Measurements from ENCODE around the gene S100A8.

S100A8 gene

GRCh38 chr1:153362187-153362775 lies 28.6 kb downstream of the S100A8 start:
- DNase-seq (ENCODE audit: low read depth in 2 of 2) = no peak

GRCh38 chr1:153361480-153362109 lies 29.3 kb downstream of the S100A8 start:
- DNase-seq (ENCODE audit: low read depth in 2 of 2) = no peak

- no peak for DNase-seq (ENCODE audit: low read depth in 2 of 2)
Measured at GRCh38 chr1:153360592-153361479, 30.0 kb downstream of the S100A8 start.

DNA sequence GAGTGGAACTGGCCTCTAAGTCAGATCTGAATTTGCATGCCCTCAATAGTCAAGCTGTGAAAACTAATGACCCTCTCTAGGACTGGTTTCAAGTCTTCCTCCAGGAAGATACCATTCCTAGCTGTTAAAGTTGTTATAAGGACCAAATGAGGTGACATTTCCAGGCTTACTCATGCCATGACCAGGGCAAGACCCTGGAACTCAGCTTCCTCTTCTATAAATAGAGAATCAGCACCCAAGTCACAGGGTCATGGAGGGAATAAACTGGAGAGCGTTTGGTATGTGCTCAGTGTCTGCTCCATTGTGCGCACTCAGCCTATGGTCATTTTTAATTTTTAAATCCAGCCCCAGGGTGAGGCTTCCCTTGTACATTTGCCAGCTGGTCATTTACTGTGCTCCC lies 30.7 kb downstream of the S100A8 start:
- no peak for DNase-seq (ENCODE audit: low read depth in 2 of 2)

DNA sequence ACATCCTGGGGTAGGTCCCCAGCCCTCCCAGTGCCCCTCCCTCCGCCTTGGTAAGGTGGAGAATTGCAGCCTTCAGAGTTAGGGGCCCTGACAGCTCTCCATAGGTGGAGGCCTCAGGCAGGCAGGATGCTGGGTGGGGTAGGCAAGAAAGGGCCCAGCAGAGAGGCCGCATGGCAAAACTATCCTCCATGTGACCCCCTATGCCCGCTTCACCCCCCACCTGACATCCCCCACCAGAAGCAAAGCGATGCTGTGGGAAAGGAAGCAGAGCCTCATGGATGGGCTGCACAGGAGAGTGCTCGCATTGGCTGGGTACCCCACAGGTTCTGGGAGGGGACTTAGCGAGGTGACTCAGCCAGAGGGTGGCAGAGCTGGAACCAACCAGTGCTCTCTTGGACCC lies 31.6 kb downstream of the S100A8 start:
- DNase-seq (ENCODE audit: low read depth in 2 of 2) = no peak

GRCh38 chr1:153358691-153358975 lies 32.2 kb downstream of the S100A8 start:
- DNase-seq (ENCODE audit: low read depth in 2 of 2) = no peak

- DNase-seq (ENCODE audit: low read depth in 2 of 2) = no peak
Measured at GRCh38 chr1:153357853-153358690, 32.8 kb downstream of the S100A8 start, which contains the start of gene S100A9. TSS of gene S100A9 (plus strand) at chr1:153357854. CDS start at chr1:153358284, 430 bp downstream.

- DNase-seq (ENCODE audit: low read depth in 2 of 2) = no peak
Measured at GRCh38 chr1:153357076-153357852, 33.6 kb downstream of the S100A8 start.

DNA sequence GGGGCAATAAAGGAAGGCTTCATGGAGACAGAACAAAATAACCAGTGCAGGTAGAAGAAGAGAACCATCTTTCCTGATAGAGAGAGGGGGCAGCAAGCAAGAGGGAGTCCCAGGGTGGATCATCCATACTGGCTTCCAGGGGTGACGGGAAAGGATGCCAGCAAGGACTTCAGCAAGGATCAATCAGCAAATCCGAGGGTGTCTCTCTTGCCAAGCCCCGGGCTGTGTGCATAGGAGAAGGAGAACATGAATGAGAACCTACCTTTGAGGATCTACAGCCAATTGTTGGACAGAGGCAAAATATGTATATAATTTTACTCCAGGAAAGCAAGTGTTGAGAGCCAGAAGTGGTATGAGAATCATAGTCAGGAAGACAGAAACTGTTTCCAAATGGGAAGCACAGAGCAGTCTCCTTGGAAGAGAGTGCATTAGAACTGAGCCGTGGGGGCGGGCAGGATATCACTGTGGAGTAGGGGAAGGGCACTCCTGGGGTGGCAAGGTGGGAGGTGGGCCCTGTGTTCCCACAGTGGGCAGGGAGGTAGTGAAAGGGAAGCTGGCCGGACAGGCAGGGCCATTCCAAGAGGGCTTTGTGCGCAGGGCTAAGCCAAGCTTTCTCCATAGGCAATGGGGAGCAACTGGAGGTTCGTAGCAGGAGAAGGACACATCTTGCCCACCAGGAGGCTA lies 34.3 kb downstream of the S100A8 start:
- no peak for DNase-seq (ENCODE audit: low read depth in 2 of 2)

GRCh38 chr1:153355445-153356071 lies 35.3 kb downstream of the S100A8 start:
- DNase-seq (ENCODE audit: low read depth in 2 of 2) = peak; percentile 11

DNA sequence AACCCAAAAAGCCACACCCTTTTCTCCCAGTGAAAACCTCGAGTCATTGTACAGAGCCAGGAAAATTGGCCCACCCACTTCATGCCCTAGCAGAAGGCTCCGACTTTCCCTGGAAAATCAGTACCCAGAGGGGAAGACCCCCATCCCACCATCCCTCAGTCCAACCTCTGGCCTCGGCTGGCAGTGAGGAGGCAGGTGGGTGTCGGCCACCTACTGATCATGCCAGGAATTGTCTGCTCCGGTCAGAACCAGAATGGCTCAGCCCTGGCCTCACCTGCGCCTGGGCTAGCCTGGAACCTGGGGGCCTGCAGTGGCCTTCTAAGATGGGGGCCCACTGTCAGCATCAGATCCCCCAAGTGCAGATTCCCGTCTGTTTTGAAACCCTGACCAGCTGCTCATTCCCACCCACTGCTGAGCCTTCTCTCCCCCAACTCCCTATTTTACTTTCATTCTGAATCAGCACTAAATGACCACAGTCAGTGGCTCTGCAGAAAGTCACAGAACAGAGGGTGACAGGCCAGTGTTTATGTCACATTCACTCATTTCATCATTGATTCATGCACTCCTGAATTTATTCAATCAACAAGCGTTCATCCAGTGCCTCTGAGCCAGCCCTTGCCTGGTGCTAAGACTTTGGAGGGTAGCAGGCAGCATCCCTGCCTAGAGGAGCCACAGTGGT lies 36.2 kb downstream of the S100A8 start:
- no peak for DNase-seq (ENCODE audit: low read depth in 2 of 2)

DNA sequence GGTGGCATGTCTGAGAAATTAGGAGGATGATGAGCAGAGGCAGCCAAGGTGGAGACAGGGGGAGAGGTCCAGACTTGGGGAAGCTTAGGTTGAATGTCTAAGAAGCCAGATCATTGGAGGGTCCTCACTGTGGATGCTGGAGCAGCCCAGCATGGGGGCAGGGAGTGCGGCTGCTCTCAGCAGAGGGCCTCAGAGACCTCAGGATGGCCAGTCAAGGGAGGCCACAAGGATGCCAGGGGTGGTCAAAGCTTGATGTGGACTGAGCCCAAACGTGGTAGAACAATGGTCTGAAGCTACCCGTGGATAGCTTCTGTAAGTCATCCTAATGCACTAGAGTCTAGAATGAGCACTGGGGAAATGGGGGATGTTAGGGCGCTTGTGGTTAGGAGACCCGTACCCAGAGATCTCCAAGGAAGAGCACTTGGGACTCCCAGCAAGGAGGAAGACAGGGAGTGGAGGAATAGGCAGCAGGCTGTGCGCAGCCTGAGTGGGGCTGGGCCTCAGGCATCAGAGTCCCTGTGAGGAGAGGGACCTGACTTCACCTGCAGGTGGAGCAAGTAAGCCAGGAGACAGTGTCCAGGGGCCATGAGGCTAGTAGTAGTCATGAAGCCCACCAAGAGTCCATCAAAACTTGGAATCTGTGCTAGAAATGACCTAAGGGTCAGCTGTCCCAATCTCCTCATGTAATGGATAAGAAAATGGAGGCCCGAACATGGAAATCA lies 37.5 kb downstream of the S100A8 start:
- no peak for DNase-seq (ENCODE audit: low read depth in 2 of 2)

DNA sequence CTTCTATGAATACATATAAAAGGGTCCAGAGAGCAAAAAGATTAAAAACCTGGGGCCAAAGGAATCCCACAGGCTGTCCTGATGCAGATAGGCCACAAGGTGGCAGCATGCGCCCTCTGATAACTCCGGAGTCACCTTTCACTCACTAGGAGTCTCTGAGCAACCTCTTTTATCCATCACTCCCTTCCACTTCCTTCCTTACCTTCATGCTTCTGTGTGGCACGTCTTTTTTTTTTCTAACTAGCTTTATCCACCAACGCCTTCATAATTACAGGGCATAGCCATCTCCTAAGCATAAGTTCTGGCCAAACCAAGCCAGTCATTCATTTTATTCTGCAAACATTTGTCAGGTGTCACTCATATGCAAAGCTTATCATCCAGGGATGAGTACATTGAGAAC lies 38.4 kb downstream of the S100A8 start:
- peak; percentile 35 to 49 for DNase-seq (ENCODE audit: low read depth in 2 of 2)

DNA sequence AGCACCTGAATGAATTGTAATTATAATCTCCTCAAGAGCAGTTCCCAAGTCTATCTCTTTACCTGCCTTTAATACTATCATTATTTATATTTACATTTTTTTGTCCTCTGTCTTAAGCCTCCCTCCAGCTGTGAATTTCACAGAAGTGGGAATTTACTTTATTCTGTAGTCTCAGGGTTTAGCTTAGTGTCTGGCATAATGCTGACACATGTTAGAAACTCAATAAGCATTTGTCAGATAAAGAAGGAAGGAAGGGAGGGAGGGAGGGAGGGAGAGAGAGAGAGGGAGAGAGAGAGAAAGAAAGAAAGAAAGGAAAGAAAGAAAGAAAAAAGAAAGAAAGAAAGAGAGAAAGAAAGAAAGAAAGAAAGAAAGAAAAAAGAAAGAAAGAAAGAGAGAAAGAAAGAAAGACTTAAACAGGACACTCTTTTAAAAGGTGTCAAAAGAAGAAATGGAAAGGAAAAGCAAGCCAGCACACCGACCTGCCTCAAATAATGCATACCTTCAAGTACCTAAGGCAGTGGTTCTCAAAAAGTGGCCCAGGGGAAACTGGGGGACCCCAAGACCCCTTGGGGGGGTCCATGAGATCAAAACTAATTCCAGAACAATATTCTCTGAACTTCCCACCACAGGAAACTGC lies 40.4 kb downstream of the S100A8 start:
- DNase-seq (ENCODE audit: low read depth in 2 of 2) = no peak

DNA sequence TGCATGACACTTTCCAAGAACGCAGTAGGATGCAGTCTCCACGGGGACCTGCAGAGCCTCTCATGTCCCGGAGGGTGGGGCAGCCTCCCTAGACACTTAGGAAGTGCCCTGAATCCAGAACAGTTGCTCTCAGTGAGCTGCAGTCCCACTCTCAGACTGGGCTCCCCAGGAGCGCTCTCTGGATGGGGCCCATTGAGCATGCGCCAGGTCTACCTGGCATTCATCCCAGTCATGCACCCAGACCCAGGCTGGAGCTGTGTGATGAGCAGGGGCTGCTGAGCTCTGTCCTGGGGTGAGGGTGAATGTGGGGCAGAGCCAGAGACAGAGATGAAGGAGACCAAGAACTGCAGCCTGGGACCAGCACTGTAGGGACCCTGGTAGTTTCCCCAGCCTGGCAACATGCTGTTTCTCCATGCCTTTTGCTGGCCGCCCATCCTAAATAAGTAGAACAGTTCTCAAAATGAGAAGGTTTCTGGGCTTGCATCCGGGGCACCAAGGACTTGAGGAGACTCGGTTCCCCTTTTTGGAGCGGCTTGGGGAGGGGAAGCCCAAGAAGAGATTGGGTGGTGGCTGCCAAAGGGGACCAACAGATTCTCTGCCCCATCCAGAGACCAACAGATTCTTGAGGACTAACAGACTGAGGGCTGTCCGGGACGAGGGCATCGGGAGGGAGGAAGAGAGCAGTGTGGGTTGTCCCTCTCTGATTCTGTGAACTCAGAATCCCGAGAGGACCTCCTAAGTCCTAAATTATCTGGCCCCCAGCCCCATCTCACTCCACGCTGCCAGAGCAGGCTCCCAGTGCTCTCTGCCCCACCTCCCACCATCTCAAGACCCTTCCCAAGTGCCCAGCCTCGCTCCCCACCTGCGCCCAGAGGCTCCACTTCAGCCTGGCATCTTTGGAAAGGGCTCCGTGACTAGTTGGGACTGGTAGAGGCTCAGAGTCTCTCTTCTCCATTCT lies 41.2 kb downstream of the S100A8 start:
- DNase-seq (ENCODE audit: low read depth in 2 of 2) = no peak

GRCh38 chr1:153348511-153349362 lies 42.1 kb downstream of the S100A8 start, which contains the start of gene PGLYRP4:
TSS of gene PGLYRP4 (minus strand) at chr1:153348841. CDS start at chr1:153347932, 909 bp downstream.
- DNase-seq (ENCODE audit: low read depth in 2 of 2) = no peak
